DMS153 treated with DMSO at 0.1 percent for 48 hours (cell line): ENCODE data around the gene H3-3A.

Source experiments
- DNase-seq: peaks from one replicate; lab custom pipeline; 2025; ENCODE audit not compliant: unreplicated experiment; lab: John Stamatoyannopoulos, UW

H3-3A gene

GRCh38 chr1:226062558-226063223 is at the start of gene H3-3A:
Gene H3-3A, plus strand, starts transcription at chr1:226062716. Its CDS starts 1,636 bp downstream, at chr1:226064352.
- DNase-seq: peak; percentile 94

GRCh38 chr1:226017070-226017469 is 45.4 kb upstream of the H3-3A start:
- DNase-seq: no peak

GRCh38 chr1:226019572-226019971 is 42.9 kb upstream of the H3-3A start:
- DNase-seq: peak; percentile 59

GRCh38 chr1:226021401-226021800 is 41.1 kb upstream of the H3-3A start:
- no peak for DNase-seq

- no peak for DNase-seq
Measured at GRCh38 chr1:226021801-226022200, 40.7 kb upstream of the H3-3A start.

GRCh38 chr1:226023735-226024134 is 38.8 kb upstream of the H3-3A start:
- no peak for DNase-seq

- no peak for DNase-seq
Measured at GRCh38 chr1:226026833-226027232, 35.7 kb upstream of the H3-3A start.

GRCh38 chr1:226027538-226028217 is 34.8 kb upstream of the H3-3A start:
- no peak for DNase-seq

- DNase-seq: no peak
Measured at GRCh38 chr1:226029093-226029496, 33.4 kb upstream of the H3-3A start.

GRCh38 chr1:226029568-226030225 is 32.8 kb upstream of the H3-3A start:
- no peak for DNase-seq

GRCh38 chr1:226033582-226033981 is 28.9 kb upstream of the H3-3A start:
- no peak for DNase-seq

- DNase-seq: no peak
Measured at GRCh38 chr1:226033991-226034390, 28.5 kb upstream of the H3-3A start.

- no peak for DNase-seq
Measured at GRCh38 chr1:226034482-226034881, 28.0 kb upstream of the H3-3A start.

- no peak for DNase-seq
Measured at GRCh38 chr1:226035915-226036314, 26.6 kb upstream of the H3-3A start.

- no peak for DNase-seq
Measured at GRCh38 chr1:226038661-226039060, 23.9 kb upstream of the H3-3A start.

GRCh38 chr1:226041419-226041818 is 21.1 kb upstream of the H3-3A start:
- DNase-seq: no peak

- DNase-seq: no peak
Measured at GRCh38 chr1:226044514-226045101, 17.9 kb upstream of the H3-3A start.

- no peak for DNase-seq
Measured at GRCh38 chr1:226046240-226046639, 16.3 kb upstream of the H3-3A start.

- DNase-seq: no peak
Measured at GRCh38 chr1:226047495-226047894, 15.0 kb upstream of the H3-3A start.

GRCh38 chr1:226048886-226049285 is 13.6 kb upstream of the H3-3A start:
- DNase-seq: no peak

- DNase-seq: no peak
Measured at GRCh38 chr1:226050133-226050532, 12.4 kb upstream of the H3-3A start.

- no peak for DNase-seq
Measured at GRCh38 chr1:226051365-226051764, 11.2 kb upstream of the H3-3A start.
